IMR-90 (cell line): ENCODE results near the gene NIT1. TPM values are rescaled to one million over a fixed set of nuclear protein-coding genes. Genes with fewer than 3 reads are reported as not detected.

Experiments
- ATAC-seq: fragments of 200-7000 bp; cut with Tn5 transposase; 2 replicates; pipeline ENCODE4 v1.9.1; 2020; ENCODE audit warnings: low read depth, mild to moderate bottlenecking, moderate library complexity
- BruUV-seq: library from RNA; stranded (reverse); fragments of 400-500 nt; replicated peaks from 2 replicates; lab custom pipeline; 2021; lab: Mats Ljungman, UMichigan
- CTCF ChIA-PET: fragments of 300-600 bp; formaldehyde crosslinking; extraction: SDS; loops from one replicate; lab custom pipeline; 2021; ENCODE audit warnings: antibody characterized with exemption; lab: Yijun Ruan, JAX
- POLR2A ChIA-PET: fragments of 300-600 bp; sonication (Branson Sonifier 250); formaldehyde crosslinking; loops from one replicate; lab custom pipeline; 2022; ENCODE audit warnings: antibody characterized with exemption; ENCODE audit not compliant: unreplicated experiment; lab: Charles Lee
- DNase-seq: peaks from one replicate; pipeline ENCODE4 v3.0.0; 2013
- H2AFZ ChIP-seq: replicated peaks from 2 replicates; pipeline ENCODE3; 2013; ENCODE audit warnings: low read length, mild to moderate bottlenecking; ENCODE audit not compliant: poor library complexity
- H2AK5ac ChIP-seq: 2 replicates; pipeline ENCODE4 v1.6.1; 2013; ENCODE audit warnings: low read depth, low read length, inconsistent platforms
- H2AK9ac ChIP-seq: replicated peaks from 2 replicates; pipeline ENCODE3; 2013; ENCODE audit warnings: mild to moderate bottlenecking, low read depth, low read length, moderate library complexity; ENCODE audit not compliant: poor library complexity
- H2BK120ac ChIP-seq: 2 replicates; pipeline ENCODE4 v1.6.1; 2013; ENCODE audit warnings: low read depth, low read length, inconsistent platforms
- H2BK15ac ChIP-seq: 3 replicates; pipeline ENCODE4 v1.6.1; 2013; ENCODE audit warnings: low read depth, low read length, inconsistent platforms
- H2BK20ac ChIP-seq: 2 replicates; pipeline ENCODE4 v1.6.1; 2013; ENCODE audit warnings: low read depth, mild to moderate bottlenecking, inconsistent platforms, low read length, moderate library complexity
- H2BK5ac ChIP-seq: 2 replicates; pipeline ENCODE4 v1.6.1; 2013; ENCODE audit warnings: mild to moderate bottlenecking, low read depth, low read length, inconsistent platforms; ENCODE audit not compliant: poor library complexity, severe bottlenecking
- H3K14ac ChIP-seq: replicated peaks from 2 replicates; pipeline ENCODE4 v1.6.1; 2013; ENCODE audit warnings: low read depth, low read length, inconsistent platforms
- H3K18ac ChIP-seq: 2 replicates; pipeline ENCODE4 v1.6.1; 2013; ENCODE audit warnings: low read depth, low read length, control low read depth
- H3K23ac ChIP-seq: 2 replicates; pipeline ENCODE4 v1.6.1; 2013; ENCODE audit warnings: low read depth, low read length, inconsistent platforms
- H3K27ac ChIP-seq: 2 replicates; pipeline ENCODE4 v1.5.1; 2013; ENCODE audit warnings: mild to moderate bottlenecking, control low read depth, low read length; ENCODE audit not compliant: insufficient read depth
- H3K27me3 ChIP-seq: 2 replicates; pipeline ENCODE4 v1.6.1; 2013; ENCODE audit warnings: low read length; ENCODE audit not compliant: control insufficient read depth, insufficient read depth
- H3K36me3 ChIP-seq: 2 replicates; pipeline ENCODE4 v1.6.1; 2013; ENCODE audit warnings: low read length, mixed read lengths; ENCODE audit not compliant: control insufficient read depth, insufficient read depth
- H3K4ac ChIP-seq: 2 replicates; pipeline ENCODE4 v1.6.1; 2013; ENCODE audit warnings: low read depth, low read length, inconsistent platforms
- H3K4me1 ChIP-seq: 2 replicates; pipeline ENCODE4 v1.6.1; 2013; ENCODE audit warnings: low read length, mixed read lengths; ENCODE audit not compliant: control insufficient read depth, insufficient read depth
- H3K4me2 ChIP-seq: 2 replicates; pipeline ENCODE4 v1.6.1; 2013; ENCODE audit warnings: low read depth, mild to moderate bottlenecking, control low read depth, low read length, moderate library complexity
- H3K4me3 ChIP-seq: 2 replicates; pipeline ENCODE4 v1.5.1; 2013; ENCODE audit warnings: low read depth, mild to moderate bottlenecking, control low read depth, low read length, moderate library complexity; ENCODE audit not compliant: insufficient read depth
- H3K56ac ChIP-seq: 2 replicates; pipeline ENCODE4 v1.6.1; 2013; ENCODE audit warnings: low read length, inconsistent platforms; ENCODE audit not compliant: insufficient read depth; ENCODE audit errors: extremely low read depth
- H3K79me1 ChIP-seq, 2 experiments: 2 replicates each; pipeline ENCODE4 v1.6.1; 2013; ENCODE audit warnings: low read length in 2 of 2, inconsistent platforms in 1 of 2, low read depth in 1 of 2
- H3K9ac ChIP-seq: 2 replicates; pipeline ENCODE4 v1.6.1; 2013; ENCODE audit warnings: low read depth, low read length, control low read depth
- H3K9me1 ChIP-seq: 2 replicates; pipeline ENCODE4 v1.6.1; 2013; ENCODE audit warnings: low read length, inconsistent platforms; ENCODE audit not compliant: insufficient read depth
- H3K9me3 ChIP-seq: 2 replicates; pipeline ENCODE4 v1.6.1; 2013; ENCODE audit warnings: low read length; ENCODE audit not compliant: control insufficient read depth, insufficient read depth
- H4K20me1 ChIP-seq: 2 replicates; pipeline ENCODE4 v1.6.1; 2013; ENCODE audit warnings: low read length, inconsistent platforms; ENCODE audit not compliant: insufficient read depth
- H4K5ac ChIP-seq: 2 replicates; pipeline ENCODE4 v1.6.1; 2013; ENCODE audit warnings: mild to moderate bottlenecking, low read depth, low read length, control low read depth
- H4K8ac ChIP-seq, 2 experiments: 2 replicates each; pipeline ENCODE4 v1.6.1; 2013; ENCODE audit warnings: low read depth in 2 of 2, low read length in 2 of 2, control low read depth in 1 of 2, inconsistent platforms in 1 of 2
- H4K91ac ChIP-seq: 2 replicates; pipeline ENCODE4 v1.6.1; 2013; ENCODE audit warnings: low read depth, low read length, inconsistent platforms; ENCODE audit not compliant: insufficient read depth
- FOS ChIP-seq: fragments of 150-350 bp; IDR thresholded peaks from 2 replicates; pipeline ENCODE4 v1.6.1; 2016; ENCODE audit warnings: low read depth, low read length
- SMC3 ChIP-seq: fragments of 150-350 bp; IDR thresholded peaks from 2 replicates; pipeline ENCODE4 v1.6.1; 2016; ENCODE audit warnings: low read depth, mild to moderate bottlenecking, antibody characterized with exemption, low read length, moderate library complexity
- WGBS, 2 experiments: methylation state at CpG; one replicate each; pipeline versions ENCODE4 v1.1.5 to v1.1.7; 2013; ENCODE audit warnings: missing lambda C conversion rate in 2 of 2; ENCODE audit not compliant: insufficient read length in 1 of 2; ENCODE audit errors: extremely low coverage in 2 of 2; 5-methylcytosine and 5-hydroxymethylcytosine counted together
- dilution Hi-C: fragments of 300-500 bp; cut with HindIII; formaldehyde crosslinking; loops from one replicate; pipeline ENCODE4 v1.14.3; 2018; ENCODE audit warnings: low sequenced_read_pairs; ENCODE audit not compliant: unreplicated experiment
- in situ Hi-C: fragments of 300-500 bp; cut with MboI; formaldehyde crosslinking; loops from 3 replicates; pipeline ENCODE4 v1.14.3; 2019; ENCODE audit warnings: low sequenced_read_pairs, inconsistent platforms, mixed read lengths
- intact Hi-C: fragments of 100-400 bp; cut with micrococcal nuclease; formaldehyde crosslinking; loops from 2 replicates; pipeline ENCODE4 v1.10.0; 2022
- polyA plus RNA-seq, 3 experiments: library from polyadenylated mRNA; depleted of rRNA; stranded (reverse); fragments of >200 nt; gene quantifications; 2 replicates each; pipeline ENCODE4 v1.2.3, GENCODE V29; 2012; ENCODE audit warnings: low replicate concordance in 1 of 3
- total RNA-seq: library from RNA; depleted of rRNA; stranded (reverse); fragments of >200 nt; gene quantifications from 2 replicates; pipeline ENCODE4 v1.2.3, GENCODE V29; 2012

Gene NIT1
- total and polyA plus RNA-seq, 2 of the 4 experiments (the other 2 are of a cell fraction): 22.8 to 33.6 TPM

DNA sequence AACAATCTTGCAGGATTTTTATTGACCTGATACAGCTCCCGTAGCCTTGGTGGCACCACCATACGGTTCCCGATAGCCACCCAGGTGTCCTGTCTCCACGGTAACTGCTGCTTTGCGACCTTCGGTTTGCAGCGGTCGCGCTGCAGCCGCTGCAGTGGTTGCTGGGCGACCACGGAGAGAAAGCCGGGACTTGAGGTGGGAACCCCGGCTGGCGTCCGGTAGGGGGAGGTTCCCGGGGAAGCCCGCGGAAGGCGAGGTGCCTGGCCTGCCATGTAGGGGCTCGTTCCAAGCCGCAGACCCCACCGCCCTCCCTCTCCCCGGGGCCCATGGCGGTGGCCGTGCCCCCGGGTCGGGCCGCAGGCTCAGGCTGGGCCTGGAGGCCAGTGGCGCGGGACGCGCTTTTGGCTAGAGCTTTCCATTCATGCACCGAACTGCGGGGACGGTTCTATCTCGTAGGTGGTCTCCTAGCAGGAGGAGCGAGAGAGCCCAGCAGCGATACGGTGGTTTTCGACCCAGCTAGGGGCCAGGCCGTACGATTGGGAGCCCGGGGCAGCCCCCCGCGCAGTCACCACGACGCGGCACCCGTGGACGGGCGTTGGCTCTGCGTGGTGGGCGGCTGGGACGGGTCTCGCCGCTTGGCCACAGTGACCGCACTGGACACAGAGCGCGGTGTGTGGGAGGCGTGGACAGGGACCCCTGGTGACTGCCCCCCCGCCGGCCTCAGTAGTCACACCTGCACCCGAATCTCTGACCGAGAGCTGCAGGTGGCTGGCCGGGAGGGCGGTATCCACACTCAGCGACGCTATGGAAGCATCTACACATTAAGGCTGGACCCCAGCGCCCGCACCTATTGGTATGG is 19.5 kb upstream of the NIT1 start, which contains the start of gene KLHDC9:
Gene KLHDC9, plus strand, starts transcription at position 152 of the 859 bp plus-strand sequence. Its CDS starts 175 bp downstream, at position 327.
- Histone ChIP-seq H3K4me3 (peak within 1 kb of the TSS; percentile 43), H3K18ac (no peak within 1 kb of the TSS), H2AK5ac (no peak within 1 kb of the TSS), H3K4me2 (peak within 1 kb of the TSS; percentile 95), H3K23ac (peak within 1 kb of the TSS; percentile 55; the same call in 1 of the 2 replicates), H3K36me3 (peaks cover 11% of the 10 kb centered on the region), H4K8ac (peak within 1 kb of the TSS in 1 of 2 experiments; percentile 36; a peak in 2 of 4 replicates), H3K27me3 (no peaks in the 10 kb centered on the region), H3K14ac (no peak within 1 kb of the TSS), H2BK120ac (no peak within 1 kb of the TSS), H4K20me1 (peaks cover 18% of the 10 kb centered on the region), H3K4ac (0 out of 2 replicates have a peak within 1 kb of the TSS, but pooled peaks have one; percentile 12), H4K5ac (no peak within 1 kb of the TSS), H2AFZ (peak within 1 kb of the TSS; percentile 85), H3K4me1 (peaks cover 5% of the 10 kb centered on the region; the same call in 1 of the 2 replicates), H3K79me1 (peaks cover 4 to 10% of the 10 kb centered on the region in 2 experiments; a peak in 2 of 4 replicates), H3K56ac (no peak within 1 kb of the TSS), H3K9ac (peak within 1 kb of the TSS; percentile 27; the same call in 1 of the 2 replicates), H4K91ac (no peak within 1 kb of the TSS), H2BK15ac (no peak within 1 kb of the TSS), H3K9me3 (no peaks in the 10 kb centered on the region), H2AK9ac (peak within 1 kb of the TSS; percentile 68), H2BK20ac (no peak within 1 kb of the TSS), H3K27ac (no peak within 1 kb of the TSS), H3K9me1 (no peaks in the 10 kb centered on the region), H2BK5ac (no peak within 1 kb of the TSS)
- intact Hi-C loops (loop anchor here (1.0 to 5.0 kb wide), 3 partner anchors 57 to 371 kb away; no protein-coding TSS in a partner anchor), dilution Hi-C loops (no loop called here), in situ Hi-C loops (loop anchor here (5.0 kb wide), 1 partner anchor 101 kb away; no protein-coding TSS in a partner anchor)
- DNase-seq (peak; percentile 54), ATAC-seq (peak; percentile 73)
- ChIA-PET CTCF (interaction anchor here (0.6 to 2.7 kb wide), 10 partner anchors 8 to 167 kb away, joined by 3 to 23 read pairs (median 4); partner anchors contain the start of genes USF1 and USP21), POLR2A (interaction anchor here (0.6 kb wide), 1 partner anchor 104 kb away, joined by 3 read pairs; the partner anchor contains the start of gene NDUFS2)
- 8% methylated on average over 21 of the region's 71 CpGs; no CpG with 5 or more reads in 1 of the 2 experiments for WGBS, 2 experiments
- TF ChIP-seq FOS (no peak), SMC3 (0 out of 2 replicates have a peak, but pooled peaks have one; percentile 1)
- BruUV-seq: no TSS peak
